ENCODE results near the gene IGFLR1. TPM values are rescaled to one million over a fixed set of nuclear protein-coding genes. Genes with fewer than 3 reads are reported as not detected.

Gene IGFLR1
- total and polyA plus RNA-seq, 2 of the 4 experiments (the other 2 are of a cell fraction): 0.72 to 2.7 TPM

DNA sequence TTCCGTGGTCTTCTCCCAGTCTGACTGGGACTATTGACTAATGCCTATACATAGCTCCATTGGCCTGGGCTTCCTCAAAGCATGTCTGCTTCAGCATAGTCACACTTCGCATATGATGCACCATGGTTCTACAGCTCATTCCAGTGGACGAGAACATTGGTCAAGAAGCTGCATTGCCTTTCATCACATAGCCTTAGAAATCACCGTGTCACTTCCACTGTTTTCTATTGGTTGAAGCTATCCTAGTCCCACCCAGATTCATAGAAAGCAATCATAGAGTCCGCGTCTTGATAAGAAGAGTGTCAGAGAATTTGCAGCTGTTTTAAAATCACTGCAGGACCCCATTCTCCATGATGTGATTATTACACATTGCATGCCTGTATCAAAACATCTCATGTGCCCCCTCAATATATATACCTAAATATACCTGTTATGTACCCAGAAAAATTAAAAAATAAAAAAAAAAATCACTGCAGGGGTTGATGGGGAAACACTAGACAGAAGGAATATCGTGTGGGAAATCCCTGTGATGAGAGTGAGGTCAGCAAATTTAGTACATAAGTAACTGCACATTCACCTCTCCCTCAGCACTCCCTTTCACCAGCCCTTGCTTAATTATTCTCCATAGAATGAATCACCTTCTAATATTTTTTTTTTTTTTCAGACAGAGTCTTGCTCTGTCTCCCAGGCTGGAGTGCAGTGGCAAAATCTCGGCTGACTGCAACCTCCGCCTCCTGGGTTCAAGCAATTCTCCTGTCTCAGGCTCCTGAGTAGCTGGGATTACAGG lies 31.0 kb upstream of the IGFLR1 start:
- no peak overlapping the region for H3K18ac ChIP-seq (ENCODE audit: low read depth, low read length)
- dilution Hi-C loops (cut with HindIII; ENCODE audit: low sequenced_read_pairs, unreplicated experiment): no loop called here
- H3K23ac ChIP-seq (ENCODE audit: low read depth, low read length): no peak overlapping the region
- no peak overlapping the region for H3K4me3 ChIP-seq (ENCODE audit: insufficient read depth, low read depth, low read length)
- H3K9me1 ChIP-seq (ENCODE audit: insufficient read depth, low read length): peaks cover 6% of the 10 kb centered on the region; the same call in 1 of the 2 replicates
- no peak overlapping the region for H2BK120ac ChIP-seq (ENCODE audit: low read depth, low read length)
- BruUV-seq (replicated peaks): no TSS peak
- no peak overlapping the region for H3K56ac ChIP-seq (ENCODE audit: extremely low read depth, insufficient read depth, low read length)
- intact Hi-C loops (cut with micrococcal nuclease): no loop called here
- H3K4me1 ChIP-seq (ENCODE audit: control insufficient read depth, insufficient read depth, low read length): peaks cover 6% of the 10 kb centered on the region
- no peaks in the 10 kb centered on the region for H3K9me3 ChIP-seq (ENCODE audit: control insufficient read depth, insufficient read depth, low read length)
- no peak overlapping the region for H2BK20ac ChIP-seq (ENCODE audit: low read depth, low read length)
- H4K91ac ChIP-seq (ENCODE audit: insufficient read depth, low read depth, low read length): no peak overlapping the region
- no peak overlapping the region for H3K27ac ChIP-seq (ENCODE audit: insufficient read depth, low read length)
- H2BK15ac ChIP-seq (ENCODE audit: low read depth, low read length): no peak overlapping the region
- ChIA-PET POLR2A (ENCODE audit: unreplicated experiment) (no interaction called here), CTCF (no interaction called here)
- no peak overlapping the region for H4K8ac ChIP-seq (ENCODE audit: low read depth in 2 of 2, low read length in 2 of 2)
- H3K27me3 ChIP-seq (ENCODE audit: control insufficient read depth, insufficient read depth, low read length): no peaks in the 10 kb centered on the region
- DNase-seq (peak; percentile 23), ATAC-seq (ENCODE audit: low read depth) (no peak)
- no peaks in the 10 kb centered on the region for H4K20me1 ChIP-seq (ENCODE audit: insufficient read depth, low read length)
- no peak overlapping the region for H3K14ac ChIP-seq (replicated peaks; ENCODE audit: low read depth, low read length)
- H4K5ac ChIP-seq (ENCODE audit: low read depth, low read length): no peak overlapping the region
- no peak overlapping the region for H3K4ac ChIP-seq (ENCODE audit: low read depth, low read length)
- H2AFZ ChIP-seq (replicated peaks; ENCODE audit: low read length, poor library complexity): no peak overlapping the region
- no peak overlapping the region for H3K9ac ChIP-seq (ENCODE audit: low read depth, low read length)
- H2AK9ac ChIP-seq (replicated peaks; ENCODE audit: low read depth, low read length, poor library complexity): no peak overlapping the region
- H3K4me2 ChIP-seq (ENCODE audit: low read depth, low read length): no peak overlapping the region
- no peak overlapping the region for H2BK5ac ChIP-seq (ENCODE audit: low read depth, low read length, poor library complexity, severe bottlenecking)
- peaks cover 7 to 18% of the 10 kb centered on the region in 2 experiments for H3K79me1 ChIP-seq (ENCODE audit: low read depth in 1 of 2, low read length in 2 of 2)
- in situ Hi-C loops (cut with MboI; ENCODE audit: low sequenced_read_pairs): no loop called here
- H2AK5ac ChIP-seq (ENCODE audit: low read depth, low read length): no peak overlapping the region
- TF ChIP-seq CHD1 (IDR thresholded peaks at IDR 0.05; ENCODE audit: low read depth, low read length): no peak
- TF ChIP-seq NFE2L2 (IDR thresholded peaks at IDR 0.05; ENCODE audit: low read depth, low read length): 0 out of 2 replicates have a peak, but pooled peaks have one; percentile 5
- no peak for TF ChIP-seq SMC3 (IDR thresholded peaks at IDR 0.05; ENCODE audit: low read depth, low read length)
- TF ChIP-seq, protein P1, sequence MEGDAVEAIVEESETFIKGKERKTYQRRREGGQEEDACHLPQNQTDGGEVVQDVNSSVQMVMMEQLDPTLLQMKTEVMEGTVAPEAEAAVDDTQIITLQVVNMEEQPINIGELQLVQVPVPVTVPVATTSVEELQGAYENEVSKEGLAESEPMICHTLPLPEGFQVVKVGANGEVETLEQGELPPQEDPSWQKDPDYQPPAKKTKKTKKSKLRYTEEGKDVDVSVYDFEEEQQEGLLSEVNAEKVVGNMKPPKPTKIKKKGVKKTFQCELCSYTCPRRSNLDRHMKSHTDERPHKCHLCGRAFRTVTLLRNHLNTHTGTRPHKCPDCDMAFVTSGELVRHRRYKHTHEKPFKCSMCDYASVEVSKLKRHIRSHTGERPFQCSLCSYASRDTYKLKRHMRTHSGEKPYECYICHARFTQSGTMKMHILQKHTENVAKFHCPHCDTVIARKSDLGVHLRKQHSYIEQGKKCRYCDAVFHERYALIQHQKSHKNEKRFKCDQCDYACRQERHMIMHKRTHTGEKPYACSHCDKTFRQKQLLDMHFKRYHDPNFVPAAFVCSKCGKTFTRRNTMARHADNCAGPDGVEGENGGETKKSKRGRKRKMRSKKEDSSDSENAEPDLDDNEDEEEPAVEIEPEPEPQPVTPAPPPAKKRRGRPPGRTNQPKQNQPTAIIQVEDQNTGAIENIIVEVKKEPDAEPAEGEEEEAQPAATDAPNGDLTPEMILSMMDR (conservative IDR thresholded peaks at IDR 0.05; ENCODE audit: low read depth, low read length): no peak
- TF ChIP-seq MXI1 (IDR thresholded peaks at IDR 0.05; ENCODE audit: borderline replicate concordance, low read depth, low read length): no peak
- TF ChIP-seq MAFK (IDR thresholded peaks at IDR 0.05; ENCODE audit: low read depth, low read length): no peak
- no peak for TF ChIP-seq MAZ (IDR thresholded peaks at IDR 0.05; ENCODE audit: borderline replicate concordance, low read depth, low read length)
- 67% methylated on average over 1 of the region's 9 CpGs; no CpG with 5 or more reads in 1 of the 2 experiments for WGBS, 2 experiments (ENCODE audit: extremely low coverage in 2 of 2, insufficient read length in 1 of 2)
- peaks cover 6% of the 10 kb centered on the region; the same call in 1 of the 2 replicates for H3K36me3 ChIP-seq (ENCODE audit: control insufficient read depth, insufficient read depth, low read length)
